ENCODE measurements around the gene INSC.
A peak's percentile ranks its signal among the peaks of the same experiment; 100 is the strongest.

INSC gene

DNA sequence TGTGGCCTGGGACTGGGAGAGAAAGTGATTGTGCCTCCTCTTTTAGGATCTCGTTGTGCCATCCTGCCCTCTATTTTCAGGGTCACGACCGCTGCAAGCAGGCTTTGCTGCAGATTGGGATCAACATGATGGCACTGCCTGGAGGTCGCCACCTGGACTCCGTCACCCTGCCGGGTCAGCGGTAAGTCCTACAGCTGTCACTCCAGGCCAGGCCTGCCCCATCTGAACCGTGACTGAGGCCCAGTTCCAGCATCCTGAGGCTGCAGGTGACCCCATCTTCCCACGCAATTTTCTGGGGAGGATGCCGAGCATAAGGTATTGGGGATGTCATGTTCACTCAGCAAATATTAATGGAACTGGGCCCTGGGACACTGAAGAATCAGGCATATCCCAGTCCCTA lies 34.3 kb downstream of the INSC start:
- DNase-seq: no peak

- DNase-seq: no peak
These were observed 35.8 kb downstream of the INSC start for GRCh38 chr11:15150507-15150906.

DNA sequence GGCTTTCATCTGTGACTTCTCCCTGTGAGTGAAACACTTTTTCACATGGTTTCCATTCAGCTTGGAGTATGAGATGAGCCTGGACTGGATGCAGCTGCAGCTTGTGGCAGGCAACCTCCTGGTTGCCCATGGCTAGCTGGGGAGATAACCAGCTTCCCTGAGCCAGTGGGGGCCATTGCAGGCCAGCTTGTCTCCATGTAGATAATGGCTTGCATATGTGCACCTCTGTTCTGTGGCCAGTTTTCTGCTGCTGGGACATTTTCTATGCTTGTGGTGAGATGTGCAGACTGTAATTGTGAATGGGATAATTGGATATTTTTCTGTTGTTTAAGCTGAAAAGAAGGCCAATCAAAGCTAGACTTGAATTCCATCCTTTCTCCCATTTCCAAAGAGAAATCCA lies 38.5 kb downstream of the INSC start:
- no peak for DNase-seq

DNA sequence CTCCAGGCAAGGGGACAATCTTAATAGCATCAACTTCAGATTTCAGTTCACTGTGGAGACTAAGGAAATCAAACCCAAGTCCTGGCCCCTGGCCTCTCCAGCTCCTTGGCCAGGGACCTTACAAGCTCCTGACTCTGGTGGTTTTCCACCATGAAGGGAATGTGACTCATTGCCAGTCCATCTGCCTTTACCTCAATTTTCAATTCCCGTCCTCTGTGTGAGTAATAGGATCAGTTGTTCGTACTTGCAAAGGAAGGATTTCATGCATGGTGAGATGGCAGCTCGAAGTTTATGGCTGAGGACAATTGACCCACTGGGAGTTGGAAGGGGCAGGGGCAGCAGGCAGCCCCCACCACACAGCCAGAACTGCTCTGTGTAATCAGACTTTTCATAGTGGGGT lies 42.5 kb downstream of the INSC start:
- DNase-seq: peak; percentile 82

- DNase-seq: no peak
These were observed 42.9 kb downstream of the INSC start for GRCh38 chr11:15157606-15158137.

DNA sequence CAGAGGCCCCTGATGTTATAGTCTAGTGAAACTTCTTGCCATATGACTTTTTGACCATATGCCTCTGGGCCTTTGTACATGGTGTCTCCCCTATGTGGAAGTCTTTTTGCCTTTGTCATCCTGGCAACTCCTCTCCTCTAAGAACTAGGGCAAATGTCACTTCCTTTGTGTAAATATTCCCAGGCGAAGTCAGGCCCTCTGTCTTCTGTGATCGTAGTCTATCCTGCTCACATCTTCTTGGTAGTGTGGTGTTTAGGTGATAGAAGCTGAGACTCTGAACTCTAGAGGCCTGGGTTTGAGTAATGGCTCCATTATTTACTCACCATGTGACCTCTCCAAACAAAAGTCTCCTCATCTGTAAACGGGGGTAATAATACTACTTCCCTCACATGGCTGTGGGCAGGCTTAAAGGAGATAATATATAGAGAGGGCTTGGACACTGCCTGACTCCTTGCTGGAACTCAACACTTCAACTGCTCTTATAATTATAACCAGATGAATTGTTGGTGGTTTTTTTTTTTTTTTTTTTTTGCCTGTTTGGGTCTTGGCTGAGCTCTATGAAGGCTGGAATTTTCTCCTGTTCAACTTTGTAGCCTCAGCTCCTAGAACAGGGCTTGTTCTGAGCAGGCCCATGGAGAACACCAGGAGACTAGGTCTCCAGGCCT lies 43.8 kb downstream of the INSC start:
- DNase-seq: peak; percentile 77

- peak; percentile 37 for DNase-seq
These were observed 44.4 kb downstream of the INSC start for GRCh38 chr11:15159085-15159484.

DNA sequence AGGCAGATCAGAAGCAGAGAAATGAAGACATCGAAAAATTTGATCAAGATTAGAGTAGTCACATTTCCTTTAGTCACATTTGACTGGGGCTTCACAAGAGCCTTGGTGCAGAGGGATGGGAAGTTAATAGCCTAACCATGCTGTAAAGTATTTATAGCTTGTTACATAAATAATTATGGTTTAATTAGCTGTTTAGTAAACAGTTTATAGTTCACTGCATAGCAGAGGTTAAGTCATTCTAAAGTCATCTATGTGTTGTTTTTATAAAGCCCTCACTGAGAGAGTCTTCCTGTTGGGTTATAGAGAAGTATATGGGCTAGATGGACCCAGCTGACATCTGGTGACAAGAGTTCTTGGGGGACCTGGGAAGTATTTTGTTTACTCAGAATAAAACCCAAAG lies 47.1 kb downstream of the INSC start:
- no peak for DNase-seq

DNA sequence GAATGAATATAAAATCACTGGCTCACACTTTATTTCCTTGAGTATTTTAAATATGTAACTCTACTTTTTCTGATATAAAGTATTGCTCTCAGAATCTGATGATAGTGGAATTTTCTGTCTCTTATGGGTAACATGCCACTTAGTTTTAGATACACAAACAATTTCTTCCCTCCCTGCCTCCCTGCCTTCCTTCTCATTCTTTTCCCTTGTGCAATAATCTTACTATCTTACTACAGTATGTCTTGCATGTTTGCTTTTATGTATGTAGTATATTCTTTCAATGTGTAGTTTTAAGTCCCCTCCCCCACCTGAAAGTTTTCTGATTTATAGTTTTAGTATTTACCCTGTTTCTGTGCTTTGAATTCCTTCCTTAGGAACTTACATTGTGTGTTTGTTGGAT lies 48.4 kb downstream of the INSC start:
- DNase-seq: peak; percentile 15

GRCh38 chr11:15166204-15166603 lies 51.5 kb downstream of the INSC start:
- DNase-seq: no peak

- peak; percentile 28 for DNase-seq
These were observed 55.3 kb downstream of the INSC start for GRCh38 chr11:15169815-15170551.

DNA sequence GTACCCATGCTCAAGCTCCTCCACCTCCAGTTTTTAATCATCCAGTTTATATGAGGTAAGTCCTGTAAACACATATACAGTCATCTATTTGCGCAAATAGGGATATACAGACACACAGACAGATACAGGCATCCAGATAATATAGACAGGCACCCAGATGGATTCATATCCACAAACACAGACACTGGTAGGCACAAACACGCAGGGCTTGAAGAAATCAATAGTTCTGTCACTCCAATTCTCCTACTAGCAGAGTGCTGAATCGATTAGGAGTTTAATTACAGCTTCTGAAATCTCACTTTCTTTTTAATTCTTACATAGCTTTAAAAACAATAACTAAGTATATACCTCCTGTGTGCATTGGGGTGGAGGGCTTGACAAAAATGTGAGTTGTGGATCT lies 56.0 kb downstream of the INSC start:
- no peak for DNase-seq

DNA sequence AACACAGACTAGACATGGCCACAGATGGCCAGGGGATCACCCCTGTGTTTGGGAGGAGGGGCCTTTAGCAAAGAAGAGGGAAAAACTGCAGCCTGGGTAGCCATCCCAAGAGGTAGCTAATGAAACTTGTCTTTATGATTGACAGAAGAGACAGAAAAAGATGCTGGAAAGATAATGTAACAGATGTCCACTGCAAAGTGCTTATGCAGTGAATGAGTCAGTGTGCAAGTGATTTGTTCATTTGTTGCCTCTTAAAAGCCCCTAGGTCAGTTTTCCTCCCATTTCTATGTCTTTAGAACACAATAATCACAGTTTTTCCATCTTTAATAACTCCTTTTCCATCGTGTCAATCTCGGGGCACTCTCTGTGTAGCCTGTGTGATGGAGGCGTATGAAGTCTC lies 57.2 kb downstream of the INSC start:
- no peak for DNase-seq

- no peak for DNase-seq
These were observed 61.1 kb downstream of the INSC start for GRCh38 chr11:15175831-15176230.

DNA sequence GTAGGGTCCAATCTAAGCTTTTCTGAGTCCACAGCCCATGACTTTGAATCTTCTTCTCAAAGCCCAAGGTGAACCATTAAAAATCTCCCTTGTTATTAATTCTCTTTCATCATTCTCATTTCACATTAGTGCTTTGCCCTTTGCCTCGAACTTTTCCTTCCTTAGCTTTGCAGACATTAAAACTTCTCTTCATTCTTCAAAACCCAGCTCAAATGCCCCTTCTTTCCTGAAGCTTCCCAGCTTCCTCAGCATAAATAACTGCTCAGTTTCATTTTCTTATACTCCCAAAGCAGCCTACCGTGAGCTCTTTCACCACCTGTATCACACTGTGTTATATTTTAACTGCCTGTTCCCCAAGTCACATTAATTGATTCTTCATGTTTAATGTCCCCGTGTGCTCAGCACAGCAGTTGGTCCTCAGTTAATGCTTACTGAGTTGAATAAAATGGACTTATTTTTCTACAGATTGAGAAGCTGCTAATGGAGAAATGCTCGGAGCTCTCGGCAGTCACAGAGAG lies 62.0 kb downstream of the INSC start:
- no peak for DNase-seq

- no peak for DNase-seq
These were observed 62.8 kb downstream of the INSC start for GRCh38 chr11:15177491-15177890.

DNA sequence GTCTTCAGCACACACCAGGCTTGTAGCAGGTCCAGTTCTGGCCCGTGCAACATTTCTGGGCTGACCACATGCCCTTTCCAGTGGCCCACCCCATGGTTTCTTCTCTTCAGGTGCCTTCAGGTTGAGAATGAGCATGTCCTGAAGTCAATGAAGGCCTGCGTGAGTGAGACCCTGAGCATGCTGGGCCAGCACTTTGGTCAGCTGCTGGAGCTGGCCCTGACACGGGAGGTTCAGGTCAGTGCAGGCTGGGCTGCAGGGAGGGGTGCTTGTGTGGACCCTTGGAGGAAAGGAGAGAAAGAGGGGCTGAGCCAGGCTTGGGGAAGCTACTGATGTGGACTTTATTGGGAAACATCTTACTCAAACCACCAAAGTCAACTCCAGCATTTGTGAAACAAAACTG lies 63.5 kb downstream of the INSC start:
- DNase-seq: no peak

DNA sequence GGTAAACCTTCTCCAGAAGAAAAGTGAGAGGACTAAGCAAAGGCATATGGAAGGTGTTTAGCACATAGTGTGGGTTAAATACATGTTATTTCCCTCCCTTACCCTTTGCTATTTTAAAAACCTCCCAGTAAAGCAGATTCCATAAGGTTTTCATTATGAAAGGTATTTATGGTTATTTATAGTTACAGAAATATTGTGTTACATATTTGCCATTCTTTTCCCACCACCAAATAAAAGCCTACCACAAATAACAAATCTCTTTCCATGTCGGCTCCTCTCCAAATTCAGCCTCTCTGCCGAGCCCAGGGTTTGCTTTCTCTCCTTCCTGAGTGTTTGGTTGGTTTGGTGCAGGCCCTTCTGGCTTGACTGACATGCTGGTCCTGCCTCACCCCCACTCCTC lies 64.4 kb downstream of the INSC start:
- DNase-seq: peak; percentile 85

GRCh38 chr11:15180212-15180792 lies 65.6 kb downstream of the INSC start:
- peak; percentile 38 for DNase-seq

DNA sequence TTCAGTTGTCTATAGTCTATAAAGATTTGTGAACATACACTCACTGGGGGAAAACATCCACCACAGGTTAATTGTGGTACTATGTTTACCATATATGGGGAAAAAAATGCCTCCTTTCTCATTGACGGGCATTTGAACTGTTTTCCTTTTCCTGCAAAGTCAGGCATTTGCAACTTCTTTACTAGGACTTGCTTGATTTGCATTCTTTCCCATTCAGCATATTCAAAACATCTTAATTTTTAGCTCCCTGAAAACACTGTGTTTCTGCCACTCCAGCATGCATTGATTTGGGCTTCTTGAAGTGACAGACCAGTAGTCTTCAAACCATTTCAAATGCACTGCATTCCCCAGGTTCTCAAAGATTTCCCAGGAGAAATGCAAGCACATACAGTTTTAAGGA lies 67.6 kb downstream of the INSC start:
- no peak for DNase-seq

GRCh38 chr11:15185021-15185420 lies 70.3 kb downstream of the INSC start:
- no peak for DNase-seq

DNA sequence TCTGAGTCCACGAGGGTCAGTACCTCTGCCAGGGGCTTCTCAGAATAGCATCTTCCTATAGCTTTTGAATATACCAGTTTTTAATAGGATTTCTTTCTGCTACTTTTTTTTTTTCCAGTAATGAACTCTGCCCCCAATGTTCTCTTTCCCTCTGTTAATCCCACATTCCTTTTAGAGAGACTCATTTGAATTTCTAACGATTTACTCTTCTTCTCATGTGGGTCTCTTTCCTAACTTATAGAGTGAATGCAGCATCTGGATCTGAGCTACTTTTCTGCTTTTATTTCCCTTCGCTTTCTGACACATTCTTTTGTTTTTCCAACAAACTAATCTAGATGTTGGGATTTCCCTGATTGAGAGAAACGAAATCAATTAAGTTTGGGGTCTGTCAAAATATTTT lies 71.4 kb downstream of the INSC start:
- peak; percentile 19 for DNase-seq

GRCh38 chr11:15189189-15189588 lies 74.5 kb downstream of the INSC start:
- DNase-seq: no peak
